Thoracic aorta (tissue), 2 donors: ENCODE results near the gene RIPK3. TPM values are rescaled to one million over a fixed set of nuclear protein-coding genes. Genes with fewer than 3 reads are reported as not detected.
A peak's percentile ranks its signal among the peaks of the same experiment; 100 is the strongest.

ENCODE experiments used
- ATAC-seq: fragments of 150-250 bp; one replicate; pipeline ENCODE4 v1.8.0; 2017; ENCODE audit warnings: low read depth; ENCODE audit not compliant: insufficient number of reproducible peaks, low FRiP score
- DNase-seq: peaks from one replicate; pipeline ENCODE4 v3.0.0-alpha.2; 2020; ENCODE audit warnings: low spot score
- H3K27ac ChIP-seq, 2 donors: fragments of 200-600 bp; sonication (generic); 1 replicate in 1 of 2; 2 replicates in 1 of 2; pipeline ENCODE4 v1.5.1; 2016; ENCODE audit warnings: mild to moderate bottlenecking in 2 of 2, moderate library complexity in 2 of 2
- H3K27me3 ChIP-seq: fragments of 200-600 bp; sonication (generic); replicated peaks from 2 replicates; pipeline ENCODE4 v1.6.0; 2016; ENCODE audit warnings: mild to moderate bottlenecking; ENCODE audit not compliant: insufficient read depth
- H3K36me3 ChIP-seq: fragments of 200-600 bp; sonication (generic); one replicate; pipeline ENCODE4 v1.5.1; 2016
- H3K4me1 ChIP-seq, 2 donors: fragments of 200-600 bp; sonication (generic); 1 replicate in 1 of 2; 2 replicates in 1 of 2; pipeline versions ENCODE4 v1.5.1 to v1.6.0; 2016; ENCODE audit warnings: low read depth in 2 of 2, mild to moderate bottlenecking in 1 of 2; ENCODE audit not compliant: control insufficient read depth in 1 of 2
- H3K4me3 ChIP-seq: fragments of 200-600 bp; sonication (generic); 2 replicates; pipeline ENCODE4 v1.5.1; 2016; ENCODE audit warnings: mild to moderate bottlenecking
- H3K9me3 ChIP-seq: fragments of 200-600 bp; sonication (generic); 2 replicates; pipeline ENCODE4 v1.5.1; 2016
- CTCF ChIP-seq: fragments of 200-600 bp; sonication (generic); IDR thresholded peaks from one replicate; pipeline ENCODE4 v1.5.1; 2019; ENCODE audit warnings: antibody characterized with exemption
- total RNA-seq, 2 donors: library from RNA; depleted of rRNA; stranded (reverse); fragments of >200 nt; gene quantifications; one replicate each; pipeline versions ENCODE4 v1.1.0 to v1.2.3, GENCODE V29; 2016

Gene RIPK3
- total RNA-seq, 2 donors from 2014 or later: 6.8 to 17.9 TPM

GRCh38 chr14:24311837-24312615 is 27.8 kb downstream of the RIPK3 start:
- ATAC-seq: no peak

GRCh38 chr14:24310646-24311604 is 28.9 kb downstream of the RIPK3 start, which contains the start of gene LTB4R:
TSS of gene LTB4R (plus strand) at chr14:24311502. CDS start at chr14:24315652, 4,150 bp downstream.
- Histone ChIP-seq H3K36me3 (peaks cover 8% of the 10 kb centered on the region), H3K27me3 (no peaks in the 10 kb centered on the region), H3K27ac (peak within 1 kb of the TSS; percentile 39 to 59), H3K9me3 (no peaks in the 10 kb centered on the region), H3K4me1 (peaks cover 5 to 23% of the 10 kb centered on the region in 2 donors), H3K4me3 (peak within 1 kb of the TSS; percentile 75)
- ATAC-seq: peak; percentile 50
- peak; percentile 44 for TF ChIP-seq CTCF
- no peak for DNase-seq

More at GRCh38 chr14:24311837-24312615, 27.8 kb downstream of the RIPK3 start:
- Histone ChIP-seq H3K9me3 (no peaks in the 10 kb centered on the region), H3K36me3 (no peaks in the 10 kb centered on the region), H3K4me3 (peak overlapping the region; percentile 75), H3K27ac (peak overlapping the region in 1 of 2 donors; percentile 59), H3K27me3 (no peaks in the 10 kb centered on the region), H3K4me1 (peaks cover 9 to 31% of the 10 kb centered on the region in 2 donors)
- DNase-seq: no peak
- TF ChIP-seq CTCF: no peak

- TF ChIP-seq CTCF: no peak
- no peak for DNase-seq
- Histone ChIP-seq H3K27me3 (no peaks in the 10 kb centered on the region), H3K4me1 (peaks cover 5 to 21% of the 10 kb centered on the region in 2 donors), H3K36me3 (peaks cover 13% of the 10 kb centered on the region), H3K4me3 (peak overlapping the region; percentile 75), H3K9me3 (no peaks in the 10 kb centered on the region), H3K27ac (peak overlapping the region in 1 of 2 donors; percentile 59)
- ATAC-seq: no peak
Observed at GRCh38 chr14:24310265-24310645, 29.5 kb downstream of the RIPK3 start.

GRCh38 chr14:24309538-24310264 is 30.1 kb downstream of the RIPK3 start, which contains the start of gene LTB4R2:
TSS of gene LTB4R2 (plus strand) at chr14:24310140. CDS start at chr14:24310665, 525 bp downstream.
- Histone ChIP-seq H3K27ac (peak within 1 kb of the TSS; percentile 39 to 59), H3K9me3 (no peaks in the 10 kb centered on the region), H3K36me3 (peaks cover 19% of the 10 kb centered on the region), H3K4me1 (peaks cover 5 to 21% of the 10 kb centered on the region in 2 donors), H3K4me3 (peak within 1 kb of the TSS; percentile 75), H3K27me3 (no peaks in the 10 kb centered on the region)
- DNase-seq (no peak), ATAC-seq (no peak)
- no peak for TF ChIP-seq CTCF
